Measurements from ENCODE around the gene CD44.

DNA sequence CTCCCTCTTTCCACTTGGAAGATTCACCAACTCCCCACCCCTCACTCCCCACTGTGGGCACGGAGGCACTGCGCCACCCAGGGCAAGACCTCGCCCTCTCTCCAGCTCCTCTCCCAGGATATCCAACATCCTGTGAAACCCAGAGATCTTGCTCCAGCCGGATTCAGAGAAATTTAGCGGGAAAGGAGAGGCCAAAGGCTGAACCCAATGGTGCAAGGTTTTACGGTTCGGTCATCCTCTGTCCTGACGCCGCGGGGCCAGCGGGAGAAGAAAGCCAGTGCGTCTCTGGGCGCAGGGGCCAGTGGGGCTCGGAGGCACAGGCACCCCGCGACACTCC, 397 bp upstream of the CD44 start:
- TF ChIP-seq, protein P1, sequence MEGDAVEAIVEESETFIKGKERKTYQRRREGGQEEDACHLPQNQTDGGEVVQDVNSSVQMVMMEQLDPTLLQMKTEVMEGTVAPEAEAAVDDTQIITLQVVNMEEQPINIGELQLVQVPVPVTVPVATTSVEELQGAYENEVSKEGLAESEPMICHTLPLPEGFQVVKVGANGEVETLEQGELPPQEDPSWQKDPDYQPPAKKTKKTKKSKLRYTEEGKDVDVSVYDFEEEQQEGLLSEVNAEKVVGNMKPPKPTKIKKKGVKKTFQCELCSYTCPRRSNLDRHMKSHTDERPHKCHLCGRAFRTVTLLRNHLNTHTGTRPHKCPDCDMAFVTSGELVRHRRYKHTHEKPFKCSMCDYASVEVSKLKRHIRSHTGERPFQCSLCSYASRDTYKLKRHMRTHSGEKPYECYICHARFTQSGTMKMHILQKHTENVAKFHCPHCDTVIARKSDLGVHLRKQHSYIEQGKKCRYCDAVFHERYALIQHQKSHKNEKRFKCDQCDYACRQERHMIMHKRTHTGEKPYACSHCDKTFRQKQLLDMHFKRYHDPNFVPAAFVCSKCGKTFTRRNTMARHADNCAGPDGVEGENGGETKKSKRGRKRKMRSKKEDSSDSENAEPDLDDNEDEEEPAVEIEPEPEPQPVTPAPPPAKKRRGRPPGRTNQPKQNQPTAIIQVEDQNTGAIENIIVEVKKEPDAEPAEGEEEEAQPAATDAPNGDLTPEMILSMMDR (IDR thresholded peaks at IDR 0.05), result no peak
- no peak for TF ChIP-seq POLR2A (IDR thresholded peaks at IDR 0.05)

Measured in heart left ventricle (tissue), 13 donors.